ENCODE data around the gene IKZF5.

GRCh38 chr10:122949296-122949695 lies 59.3 kb downstream of the IKZF5 start:
- TF ChIP-seq CTCF (conservative IDR thresholded peaks at IDR 0.05; ENCODE audit: low read depth in 2 of 2): no peak
- no peak for TF ChIP-seq EZH2 (IDR thresholded peaks at IDR 0.05; ENCODE audit: low read depth, unreplicated experiment)
- TF ChIP-seq NANOG (IDR thresholded peaks at IDR 0.05; ENCODE audit: borderline replicate concordance): no peak
- TF ChIP-seq CREB1 (CRISPR knock-in tag; IDR thresholded peaks at IDR 0.05; ENCODE audit: low read depth): no peak
- TF ChIP-seq REST (IDR thresholded peaks at IDR 0.05; ENCODE audit: unreplicated experiment): no peak
- TF ChIP-seq EZH2phosphoT487 (IDR thresholded peaks at IDR 0.05; ENCODE audit: unreplicated experiment): no peak
- TF ChIP-seq POLR2AphosphoS5 (IDR thresholded peaks at IDR 0.05; ENCODE audit: low read depth): no peak
- TF ChIP-seq ZNF331 (CRISPR knock-in tag; IDR thresholded peaks at IDR 0.05; ENCODE audit: low read depth): no peak
- TF ChIP-seq STAT1 (IDR thresholded peaks at IDR 0.05; ENCODE audit: unreplicated experiment): no peak
- no peak for TF ChIP-seq JUNB (IDR thresholded peaks at IDR 0.05; ENCODE audit: unreplicated experiment)

All from GM23338 (cell line).